ENCODE measurements around the gene IQCH.
"Not testable (repeated sequence)": the region's sequence is repeated elsewhere in the genome, so short reads cannot be mapped to it uniquely, and the experiment has no call there.

IQCH gene

GRCh38 chr15:67254238-67255175 lies at the start of gene IQCH, which contains the start of gene AAGAB:
Gene IQCH, plus strand, starts transcription at chr15:67254786. Its CDS starts 111 bp downstream, at chr15:67254897.
Gene AAGAB, minus strand, starts transcription at chr15:67254661. Its CDS starts 30 bp downstream, at chr15:67254631.
- peak; percentile 86 for DNase-seq

GRCh38 chr15:67207555-67208207 lies 46.9 kb upstream of the IQCH start:
- DNase-seq = no peak

- DNase-seq = no peak
Measured at GRCh38 chr15:67208396-67208795, 46.2 kb upstream of the IQCH start.

- no peak for DNase-seq
Measured at GRCh38 chr15:67210555-67211168, 43.9 kb upstream of the IQCH start.

GRCh38 chr15:67212684-67213367 lies 41.8 kb upstream of the IQCH start:
- no peak for DNase-seq

- no peak for DNase-seq
Measured at GRCh38 chr15:67215102-67215501, 39.5 kb upstream of the IQCH start.

GRCh38 chr15:67216859-67217258 lies 37.7 kb upstream of the IQCH start:
- DNase-seq = no peak

- DNase-seq = no peak
Measured at GRCh38 chr15:67218428-67218827, 36.2 kb upstream of the IQCH start.

- no peak for DNase-seq
Measured at GRCh38 chr15:67219288-67219687, 35.3 kb upstream of the IQCH start.

- DNase-seq = no peak
Measured at GRCh38 chr15:67224889-67225288, 29.7 kb upstream of the IQCH start.

GRCh38 chr15:67225336-67225735 lies 29.2 kb upstream of the IQCH start:
- no peak for DNase-seq

- DNase-seq = no peak
Measured at GRCh38 chr15:67227431-67227830, 27.2 kb upstream of the IQCH start.

- no peak for DNase-seq
Measured at GRCh38 chr15:67227846-67228245, 26.7 kb upstream of the IQCH start.

- no peak for DNase-seq
Measured at GRCh38 chr15:67228286-67228685, 26.3 kb upstream of the IQCH start.

- no peak for DNase-seq
Measured at GRCh38 chr15:67230504-67230903, 24.1 kb upstream of the IQCH start.

GRCh38 chr15:67232591-67232990 lies 22.0 kb upstream of the IQCH start:
- DNase-seq = no peak

GRCh38 chr15:67240235-67241131 lies 14.1 kb upstream of the IQCH start:
- DNase-seq = peak; percentile 30 to 32

GRCh38 chr15:67241132-67241855 lies 13.3 kb upstream of the IQCH start:
- no peak for DNase-seq

GRCh38 chr15:67242708-67243111 lies 11.9 kb upstream of the IQCH start:
- no peak for DNase-seq

GRCh38 chr15:67244971-67245478 lies 9.6 kb upstream of the IQCH start:
- DNase-seq = no peak

- DNase-seq = not testable (repeated sequence)
Measured at GRCh38 chr15:67246606-67247005, 8.0 kb upstream of the IQCH start.
